ENCODE data around the gene ADAMTSL2.

ADAMTSL2 gene

GRCh38 chr9:133523106-133523505 is 11.4 kb upstream of the ADAMTSL2 start:
- peaks cover 20% of the 10 kb centered on the region for H3K27me3 ChIP-seq
- H3K4me1 ChIP-seq (ENCODE audit: control insufficient read depth in 1 of 2, insufficient read depth in 1 of 2, low read depth in 1 of 2, low read length in 1 of 2), result no peaks in the 10 kb centered on the region
- no peak overlapping the region for H3K27ac ChIP-seq
- no peaks in the 10 kb centered on the region for H3K9me3 ChIP-seq
- H3K4me3 ChIP-seq (ENCODE audit: low read depth in 1 of 2, low read length in 1 of 2), result no peak overlapping the region
- no peak for TF ChIP-seq CTCF (IDR thresholded peaks at IDR 0.05)
- no peaks in the 10 kb centered on the region for H3K36me3 ChIP-seq

- no peaks in the 10 kb centered on the region for H3K36me3 ChIP-seq
- no peak for TF ChIP-seq CTCF (IDR thresholded peaks at IDR 0.05)
- H3K4me3 ChIP-seq (ENCODE audit: low read depth in 1 of 2, low read length in 1 of 2), result no peak overlapping the region
- no peak overlapping the region for H3K27ac ChIP-seq
- H3K4me1 ChIP-seq (ENCODE audit: control insufficient read depth in 1 of 2, insufficient read depth in 1 of 2, low read depth in 1 of 2, low read length in 1 of 2), result no peaks in the 10 kb centered on the region
- peaks cover 20% of the 10 kb centered on the region for H3K27me3 ChIP-seq
- H3K9me3 ChIP-seq, result no peaks in the 10 kb centered on the region
These were observed 10.4 kb upstream of the ADAMTSL2 start for GRCh38 chr9:133524146-133524545.

- Histone ChIP-seq H3K36me3 (no peaks in the 10 kb centered on the region), H3K4me1 (ENCODE audit: control insufficient read depth in 1 of 2, insufficient read depth in 1 of 2, low read depth in 1 of 2, low read length in 1 of 2) (no peaks in the 10 kb centered on the region), H3K4me3 (ENCODE audit: low read depth in 1 of 2, low read length in 1 of 2) (no peak within 1 kb of the TSS), H3K9me3 (no peaks in the 10 kb centered on the region), H3K27me3 (peaks cover 20% of the 10 kb centered on the region), H3K27ac (no peak within 1 kb of the TSS)
- TF ChIP-seq CTCF (IDR thresholded peaks at IDR 0.05), result no peak
These were observed 9.8 kb upstream of the ADAMTSL2 start, which contains the start of gene MYMK for GRCh38 chr9:133524679-133525228. TSS of gene MYMK (minus strand) at chr9:133524959. CDS start at chr9:133524844, 115 bp downstream.

- no peak for TF ChIP-seq CTCF (IDR thresholded peaks at IDR 0.05)
- H3K4me1 ChIP-seq (ENCODE audit: control insufficient read depth in 1 of 2, insufficient read depth in 1 of 2, low read depth in 1 of 2, low read length in 1 of 2), result no peaks in the 10 kb centered on the region
- H3K27ac ChIP-seq, result no peak overlapping the region
- no peaks in the 10 kb centered on the region for H3K36me3 ChIP-seq
- H3K9me3 ChIP-seq, result no peaks in the 10 kb centered on the region
- H3K4me3 ChIP-seq (ENCODE audit: low read depth in 1 of 2, low read length in 1 of 2), result no peak overlapping the region
- H3K27me3 ChIP-seq, result peaks cover 20% of the 10 kb centered on the region
These were observed 8.8 kb upstream of the ADAMTSL2 start for GRCh38 chr9:133525677-133526076.

- Histone ChIP-seq H3K4me3 (ENCODE audit: low read depth in 1 of 2, low read length in 1 of 2) (no peak overlapping the region), H3K36me3 (no peaks in the 10 kb centered on the region), H3K4me1 (ENCODE audit: control insufficient read depth in 1 of 2, insufficient read depth in 1 of 2, low read depth in 1 of 2, low read length in 1 of 2) (no peaks in the 10 kb centered on the region), H3K27me3 (peaks cover 20% of the 10 kb centered on the region), H3K9me3 (no peaks in the 10 kb centered on the region), H3K27ac (no peak overlapping the region)
- TF ChIP-seq CTCF (IDR thresholded peaks at IDR 0.05), result no peak
These were observed 7.7 kb upstream of the ADAMTSL2 start for GRCh38 chr9:133526721-133527321.
